Activated naive CD4-positive, alpha-beta T cell (primary cell): ENCODE measurements around the gene CD58.
"Not testable (repeated sequence)": the region's sequence is repeated elsewhere in the genome, so short reads cannot be mapped to it uniquely, and the experiment has no call there.

Source experiments
- DNase-seq, 4 experiments: peaks; one replicate each; lab custom pipeline; 2025; lab: John Stamatoyannopoulos, UW

Gene CD58

GRCh38 chr1:116570358-116571214, at the start of gene CD58:
CD58 (minus strand) TSS chr1:116571026; CDS start chr1:116570972, 54 bp downstream.
- peak; percentile 21 to 66 (median 38) for DNase-seq

GRCh38 chr1:116620392-116620791, 49.6 kb upstream of the CD58 start:
- DNase-seq, result not testable (repeated sequence)

- not testable (repeated sequence) for DNase-seq
Measured at GRCh38 chr1:116619106-116619505, 48.3 kb upstream of the CD58 start.

GRCh38 chr1:116617808-116618207, 47.0 kb upstream of the CD58 start:
- DNase-seq, result not testable (repeated sequence)

- DNase-seq, result not testable (repeated sequence)
Measured at GRCh38 chr1:116613825-116614224, 43.0 kb upstream of the CD58 start.

GRCh38 chr1:116609801-116610371, 39.1 kb upstream of the CD58 start:
- DNase-seq, result not testable (repeated sequence)

GRCh38 chr1:116608841-116609240, 38.0 kb upstream of the CD58 start:
- not testable (repeated sequence) for DNase-seq

GRCh38 chr1:116608151-116608550, 37.3 kb upstream of the CD58 start:
- DNase-seq, result not testable (repeated sequence)

GRCh38 chr1:116607463-116607862, 36.6 kb upstream of the CD58 start:
- not testable (repeated sequence) for DNase-seq

- DNase-seq, result not testable (repeated sequence)
Measured at GRCh38 chr1:116606067-116606466, 35.2 kb upstream of the CD58 start.

- DNase-seq, result no peak
Measured at GRCh38 chr1:116605315-116605714, 34.5 kb upstream of the CD58 start.

GRCh38 chr1:116604408-116604807, 33.6 kb upstream of the CD58 start:
- not testable (repeated sequence) for DNase-seq

GRCh38 chr1:116603646-116604045, 32.8 kb upstream of the CD58 start:
- not testable (repeated sequence) for DNase-seq

- not testable (repeated sequence) for DNase-seq
Measured at GRCh38 chr1:116599369-116599768, 28.5 kb upstream of the CD58 start.

GRCh38 chr1:116598420-116599036, 27.7 kb upstream of the CD58 start:
- not testable (repeated sequence) for DNase-seq

- DNase-seq, result not testable (repeated sequence)
Measured at GRCh38 chr1:116597388-116597787, 26.6 kb upstream of the CD58 start.

- DNase-seq, result not testable (repeated sequence)
Measured at GRCh38 chr1:116596742-116597307, 26.0 kb upstream of the CD58 start.

GRCh38 chr1:116595946-116596741, 25.3 kb upstream of the CD58 start:
- DNase-seq, result not testable (repeated sequence)

GRCh38 chr1:116595065-116595840, 24.4 kb upstream of the CD58 start:
- not testable (repeated sequence) for DNase-seq

GRCh38 chr1:116593977-116594376, 23.2 kb upstream of the CD58 start:
- DNase-seq, result not testable (repeated sequence)

- DNase-seq, result not testable (repeated sequence)
Measured at GRCh38 chr1:116593401-116593800, 22.6 kb upstream of the CD58 start.
